Activated CD4-positive, alpha-beta T cell treated with anti-CD3 and anti-CD28 coated beads for 36 hours (primary cell): ENCODE measurements around the gene GAL3ST3. TPM values are rescaled to one million over a fixed set of nuclear protein-coding genes. Genes with fewer than 3 reads are reported as not detected.
"Not testable (repeated sequence)": the region's sequence is repeated elsewhere in the genome, so short reads cannot be mapped to it uniquely, and the experiment has no call there.

Experiments used
- ATAC-seq: fragments of 200-7000 bp; cut with Tn5 transposase; one replicate; pipeline ENCODE4 v1.10.0; 2021; ENCODE audit warnings: mild to moderate bottlenecking, moderate library complexity
- CTCF ChIA-PET: fragments of 350-600 bp; sonication (Branson Sonifier 250); formaldehyde crosslinking; loops from one replicate; lab custom pipeline; 2021; ENCODE audit warnings: antibody characterized with exemption; lab: Charles Lee
- POLR2A ChIA-PET: fragments of 350-600 bp; sonication (Branson Sonifier 250); formaldehyde crosslinking; loops from one replicate; lab custom pipeline; 2021; ENCODE audit warnings: antibody characterized with exemption, inconsistent platforms; lab: Charles Lee
- DNase-seq: peaks from one replicate; pipeline ENCODE4 v3.0.0-alpha.2; 2020
- H3K27ac Mint-ChIP-seq: one replicate; pipeline ENCODE4 v1.8.0; 2021; ENCODE audit warnings: mixed read lengths
- H3K27me3 Mint-ChIP-seq: one replicate; pipeline ENCODE4 v1.8.0; 2021; ENCODE audit warnings: mixed read lengths
- H3K36me3 Mint-ChIP-seq: one replicate; pipeline ENCODE4 v1.8.0; 2021; ENCODE audit warnings: low read depth, mixed read lengths
- H3K4me1 Mint-ChIP-seq: one replicate; pipeline ENCODE4 v1.8.0; 2021; ENCODE audit warnings: mixed read lengths
- H3K4me3 Mint-ChIP-seq: one replicate; pipeline ENCODE4 v1.8.0; 2021; ENCODE audit warnings: mild to moderate bottlenecking, moderate library complexity, mixed read lengths
- H3K9me3 Mint-ChIP-seq: one replicate; pipeline ENCODE4 v1.8.0; 2021; ENCODE audit warnings: low read depth, mixed read lengths
- intact Hi-C, 2 experiments: fragments of 100-400 bp; cut with DNase I in 1 of 2; cut with micrococcal nuclease in 1 of 2; formaldehyde crosslinking; loops; one replicate each; pipeline versions ENCODE4 v1.14.2 to v1.15.1; 2022 to 2024; cut with DNase I, micrococcal nuclease
- total RNA-seq, 2 experiments: library from RNA; stranded (reverse); gene quantifications; one replicate each; pipeline ENCODE4 v1.2.3, GENCODE V29; 2021

GAL3ST3 gene, protein sequence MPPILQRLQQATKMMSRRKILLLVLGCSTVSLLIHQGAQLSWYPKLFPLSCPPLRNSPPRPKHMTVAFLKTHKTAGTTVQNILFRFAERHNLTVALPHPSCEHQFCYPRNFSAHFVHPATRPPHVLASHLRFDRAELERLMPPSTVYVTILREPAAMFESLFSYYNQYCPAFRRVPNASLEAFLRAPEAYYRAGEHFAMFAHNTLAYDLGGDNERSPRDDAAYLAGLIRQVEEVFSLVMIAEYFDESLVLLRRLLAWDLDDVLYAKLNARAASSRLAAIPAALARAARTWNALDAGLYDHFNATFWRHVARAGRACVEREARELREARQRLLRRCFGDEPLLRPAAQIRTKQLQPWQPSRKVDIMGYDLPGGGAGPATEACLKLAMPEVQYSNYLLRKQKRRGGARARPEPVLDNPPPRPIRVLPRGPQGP
- under 1 TPM; 0.51 to 0.69 TPM for total RNA-seq

DNA sequence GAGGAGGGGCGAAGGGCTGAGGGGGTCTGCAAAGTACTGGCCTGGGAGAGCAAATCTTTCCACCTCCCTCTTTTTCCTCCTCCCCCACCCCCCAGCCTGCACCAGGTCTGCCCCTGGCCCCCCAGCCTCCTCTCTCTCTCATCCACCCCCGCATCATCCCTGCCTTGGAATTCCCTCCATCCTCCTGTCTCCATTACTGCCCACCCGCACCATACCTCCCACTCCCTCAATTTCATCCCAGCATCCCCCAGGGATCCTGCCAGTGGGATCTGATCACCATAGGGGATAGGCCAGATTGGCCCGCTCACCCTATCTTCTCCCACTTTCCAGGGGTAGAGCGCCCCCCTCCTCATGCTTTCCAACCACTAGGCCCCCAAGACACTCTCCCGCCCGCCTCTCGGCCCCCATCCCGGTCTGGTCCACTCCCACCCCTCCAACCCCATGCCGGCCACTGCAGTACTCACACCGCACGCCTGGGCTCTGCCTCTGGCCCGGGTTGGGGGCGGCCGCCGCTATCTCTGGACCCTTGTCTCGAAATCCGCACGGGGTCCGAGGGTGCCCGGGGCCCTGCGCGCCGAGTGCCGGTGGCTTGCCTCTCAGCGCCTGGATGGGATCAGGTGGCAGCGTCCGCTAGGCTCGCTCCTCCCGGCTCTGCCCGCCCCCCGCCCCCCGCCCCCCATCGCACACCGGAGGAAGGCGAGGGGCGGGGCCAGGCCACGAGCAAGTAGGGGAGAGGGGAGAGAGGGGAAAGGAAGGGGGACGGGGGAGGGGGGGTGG, at the start of gene GAL3ST3:
Gene GAL3ST3, minus strand, starts transcription at position 615 of the 777 bp plus-strand sequence. CDS start 3,746 bp downstream, outside the sequence.
- Mint-ChIP-seq H3K9me3 (no peaks in the 10 kb centered on the region), H3K4me1 (peaks cover 44% of the 10 kb centered on the region), H3K27me3 (peaks cover 4% of the 10 kb centered on the region), H3K27ac (no peak within 1 kb of the TSS), H3K4me3 (no peak within 1 kb of the TSS), H3K36me3 (peaks cover 11% of the 10 kb centered on the region)
- POLR2A ChIA-PET, result no interaction called here
- DNase-seq (no peak), ATAC-seq (no peak)
- intact Hi-C loops, result no loop called here
- CTCF ChIA-PET, result interaction anchor here (0.9 to 7.5 kb wide), 6 partner anchors 12 to 337 kb away, joined by 3 to 63 read pairs (median 4); no protein-coding TSS in a partner anchor

DNA sequence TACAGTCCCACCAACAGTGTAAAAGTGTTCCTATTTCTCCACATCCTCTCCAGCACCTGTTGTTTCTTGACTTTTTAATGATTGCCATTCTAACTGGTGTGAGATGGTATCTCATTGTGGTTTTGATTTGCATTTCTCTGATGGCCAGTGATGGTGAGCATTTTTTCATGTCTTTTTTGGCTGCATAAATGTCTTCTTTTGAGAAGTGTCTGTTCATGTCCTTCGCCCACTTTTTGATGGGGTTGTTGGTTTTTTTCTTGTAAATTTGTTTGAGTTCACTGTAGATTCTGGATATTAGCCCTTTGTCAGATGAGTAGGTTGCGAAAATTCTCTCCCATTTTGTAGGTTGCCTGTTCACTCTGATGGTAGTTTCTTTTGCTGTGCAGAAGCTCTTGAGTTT, 43.2 kb upstream of the GAL3ST3 start:
- peaks cover 25% of the 10 kb centered on the region for H3K36me3 Mint-ChIP-seq
- H3K9me3 Mint-ChIP-seq, H3K27me3 Mint-ChIP-seq, H3K4me3 Mint-ChIP-seq, ATAC-seq, H3K27ac Mint-ChIP-seq, intact Hi-C loops, CTCF ChIA-PET, POLR2A ChIA-PET, DNase-seq: not testable (repeated sequence)
- H3K4me1 Mint-ChIP-seq, result peaks cover 37% of the 10 kb centered on the region

DNA sequence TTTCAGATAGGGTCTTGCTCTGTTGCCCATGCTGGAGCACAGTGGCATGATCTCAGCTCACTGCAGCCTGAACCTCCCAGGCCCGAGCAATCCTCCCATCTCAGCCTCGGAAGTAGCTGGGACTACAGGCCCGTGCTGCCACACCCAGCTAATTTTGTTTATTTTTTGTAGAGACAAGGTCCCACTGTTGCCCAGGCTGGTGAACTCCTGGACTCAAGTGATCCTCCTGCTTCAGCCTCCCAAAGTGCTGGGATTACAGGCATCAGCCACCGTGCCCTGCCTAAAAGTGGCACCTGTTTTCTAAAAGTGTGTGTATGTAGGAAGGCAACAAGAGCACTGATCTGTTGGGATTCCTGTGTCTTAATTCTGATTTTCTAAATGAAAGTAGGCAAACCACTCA, 41.3 kb upstream of the GAL3ST3 start:
- Mint-ChIP-seq H3K4me1 (peaks cover 42% of the 10 kb centered on the region), H3K4me3 (no peak overlapping the region), H3K9me3 (peaks cover 1% of the 10 kb centered on the region), H3K36me3 (peaks cover 25% of the 10 kb centered on the region), H3K27me3 (no peaks in the 10 kb centered on the region), H3K27ac (no peak overlapping the region)
- intact Hi-C loops, result no loop called here
- POLR2A ChIA-PET, result no interaction called here
- CTCF ChIA-PET, result interaction anchor here (0.6 kb wide), 1 partner anchor 39 kb away, joined by 3 read pairs; no protein-coding TSS in a partner anchor
- ATAC-seq, result no peak
- no peak for DNase-seq

DNA sequence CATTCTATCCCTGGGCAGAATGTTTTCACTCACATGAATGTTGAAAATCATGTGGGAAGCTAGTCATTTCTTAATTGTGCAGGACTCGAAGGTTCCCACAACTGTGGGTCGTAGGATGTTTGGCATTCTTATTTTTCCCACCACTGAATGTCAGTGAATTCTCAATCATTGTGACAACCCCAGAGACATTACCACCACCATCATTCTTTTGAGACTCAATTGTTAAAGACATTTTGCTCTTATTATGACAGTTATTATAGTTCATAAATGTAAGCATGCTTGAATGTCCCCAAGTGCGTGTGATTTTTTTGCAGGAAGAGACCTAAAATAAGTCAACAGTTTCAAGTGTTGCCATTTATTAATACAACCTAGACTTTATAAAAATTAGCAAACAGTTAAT, 40.1 kb upstream of the GAL3ST3 start:
- H3K27me3 Mint-ChIP-seq, result no peaks in the 10 kb centered on the region

DNA sequence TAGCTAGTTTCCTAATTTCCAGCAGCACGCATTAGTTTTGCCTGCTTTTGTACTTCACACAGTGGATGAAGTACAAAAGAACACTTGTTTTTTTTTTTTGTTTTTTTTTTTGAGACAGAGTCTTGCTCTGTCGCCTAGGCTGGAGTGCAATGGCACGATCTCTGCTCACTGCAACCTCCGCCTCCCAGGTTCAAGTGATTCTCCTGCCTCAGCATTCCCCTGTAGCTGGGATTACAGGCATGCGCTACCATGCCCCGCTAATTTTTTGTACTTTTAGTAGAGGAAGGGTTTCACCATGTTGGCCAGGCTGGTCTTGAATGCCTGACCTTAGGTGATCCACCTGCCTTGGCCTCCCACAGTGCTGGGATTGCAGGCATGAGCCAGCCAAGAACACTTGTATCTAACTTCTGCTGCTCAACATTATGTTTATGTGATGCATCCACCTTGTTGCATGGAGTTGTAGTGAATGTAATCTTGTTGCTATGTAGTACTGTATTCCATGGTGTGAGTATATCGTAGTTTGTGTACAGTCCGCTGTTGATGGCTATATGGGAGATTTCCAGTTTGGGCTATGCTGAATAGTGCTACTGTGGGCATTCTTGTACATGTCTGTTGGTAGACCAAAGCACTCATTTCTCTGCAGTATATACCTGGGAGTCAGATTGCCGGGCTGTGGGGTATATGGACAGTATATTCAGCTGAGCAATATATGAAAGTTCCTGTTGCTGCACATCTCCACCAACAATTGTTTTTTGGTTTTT, 38.4 kb upstream of the GAL3ST3 start:
- CTCF ChIA-PET, result interaction anchor here (0.8 to 1.2 kb wide), 3 partner anchors 10 to 81 kb away, joined by 3 to 4 read pairs (median 3); no protein-coding TSS in a partner anchor
- intact Hi-C loops, result no loop called here
- Mint-ChIP-seq H3K4me3 (no peak overlapping the region), H3K9me3 (no peaks in the 10 kb centered on the region), H3K36me3 (peaks cover 20% of the 10 kb centered on the region), H3K27me3 (no peaks in the 10 kb centered on the region), H3K4me1 (peaks cover 66% of the 10 kb centered on the region), H3K27ac (peak overlapping the region; percentile 49)
- POLR2A ChIA-PET, result no interaction called here
- ATAC-seq (peak; percentile 19), DNase-seq (no peak)

More for the DNA sequence above, 40.1 kb upstream of the GAL3ST3 start:
- Mint-ChIP-seq H3K36me3 (peaks cover 25% of the 10 kb centered on the region), H3K9me3 (peaks cover 1% of the 10 kb centered on the region), H3K4me1 (peaks cover 54% of the 10 kb centered on the region), H3K4me3 (no peak overlapping the region), H3K27ac (peak overlapping the region; percentile 11)
- intact Hi-C loops, result no loop called here
- ChIA-PET CTCF (interaction anchor here (0.9 to 1.6 kb wide), 5 partner anchors 10 to 32 kb away, joined by 3 to 5 read pairs (median 3); partner anchors contain the start of gene PACS1), POLR2A (no interaction called here)
- DNase-seq (no peak), ATAC-seq (no peak)

DNA sequence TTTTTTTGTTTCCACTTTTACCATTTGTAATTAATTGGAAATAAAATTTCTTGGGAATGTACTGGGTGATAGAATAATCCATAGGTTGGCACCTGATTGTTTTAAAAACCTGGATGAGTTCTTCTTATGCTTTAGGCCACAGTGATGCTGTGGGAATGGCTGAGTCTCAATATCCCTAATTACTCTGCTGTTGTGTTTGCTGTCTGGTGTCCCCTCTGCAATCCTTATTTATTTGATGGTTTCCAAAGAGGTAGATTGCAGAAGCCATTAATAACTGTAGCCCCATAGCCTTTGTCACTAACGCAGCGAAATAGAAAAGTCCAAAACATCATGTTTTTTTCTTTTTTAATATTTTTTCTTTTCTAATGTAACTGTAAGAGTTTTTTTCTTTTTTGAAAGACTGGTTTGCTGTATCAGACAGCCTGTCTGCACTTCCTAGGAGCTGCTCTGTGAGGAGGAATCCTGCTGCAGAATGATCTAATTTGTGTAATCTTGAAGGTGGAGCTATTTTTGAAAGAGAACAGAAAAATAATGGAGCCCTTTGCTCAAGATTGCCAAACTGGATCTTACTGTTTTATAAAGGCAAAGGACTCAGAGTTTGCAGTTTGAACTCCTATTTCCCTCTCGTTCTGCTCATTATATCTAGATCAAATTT, 36.0 kb upstream of the GAL3ST3 start:
- peaks cover 83% of the 10 kb centered on the region for H3K4me1 Mint-ChIP-seq
- intact Hi-C loops, result no loop called here

DNA sequence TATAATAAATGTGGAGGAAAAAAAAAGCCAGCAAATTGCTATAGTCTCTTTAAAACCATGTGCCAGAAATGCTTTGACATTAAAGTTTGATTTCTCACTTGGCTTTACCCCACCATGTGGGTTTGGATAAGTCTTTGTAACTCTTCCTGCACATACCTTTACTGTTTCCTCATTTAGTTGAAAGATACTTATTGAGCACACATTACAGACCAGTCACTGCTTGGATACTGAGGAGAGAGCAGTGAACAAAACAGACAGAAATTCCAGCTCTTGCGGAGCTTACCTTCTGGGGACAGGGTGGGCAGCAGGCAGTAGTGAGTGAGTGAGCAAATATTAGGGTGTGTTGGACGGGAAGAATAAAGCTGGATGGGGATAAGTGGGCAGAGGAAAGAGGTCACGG, 34.8 kb upstream of the GAL3ST3 start:
- Mint-ChIP-seq H3K27ac (peak overlapping the region; percentile 81), H3K4me3 (no peak overlapping the region)

More for the DNA sequence above, 36.0 kb upstream of the GAL3ST3 start:
- ATAC-seq, result no peak
- Mint-ChIP-seq H3K27me3 (no peaks in the 10 kb centered on the region), H3K9me3 (no peaks in the 10 kb centered on the region), H3K4me3 (no peak overlapping the region), H3K36me3 (peaks cover 11% of the 10 kb centered on the region), H3K27ac (peak overlapping the region; percentile 81)
- POLR2A ChIA-PET, result interaction anchor here (0.5 kb wide), 1 partner anchor 25 kb away, joined by 3 read pairs; no protein-coding TSS in a partner anchor
- no peak for DNase-seq
- CTCF ChIA-PET, result interaction anchor here (0.6 to 1.3 kb wide), 6 partner anchors 10 to 63 kb away, joined by 3 to 5 read pairs (median 4); no protein-coding TSS in a partner anchor

DNA sequence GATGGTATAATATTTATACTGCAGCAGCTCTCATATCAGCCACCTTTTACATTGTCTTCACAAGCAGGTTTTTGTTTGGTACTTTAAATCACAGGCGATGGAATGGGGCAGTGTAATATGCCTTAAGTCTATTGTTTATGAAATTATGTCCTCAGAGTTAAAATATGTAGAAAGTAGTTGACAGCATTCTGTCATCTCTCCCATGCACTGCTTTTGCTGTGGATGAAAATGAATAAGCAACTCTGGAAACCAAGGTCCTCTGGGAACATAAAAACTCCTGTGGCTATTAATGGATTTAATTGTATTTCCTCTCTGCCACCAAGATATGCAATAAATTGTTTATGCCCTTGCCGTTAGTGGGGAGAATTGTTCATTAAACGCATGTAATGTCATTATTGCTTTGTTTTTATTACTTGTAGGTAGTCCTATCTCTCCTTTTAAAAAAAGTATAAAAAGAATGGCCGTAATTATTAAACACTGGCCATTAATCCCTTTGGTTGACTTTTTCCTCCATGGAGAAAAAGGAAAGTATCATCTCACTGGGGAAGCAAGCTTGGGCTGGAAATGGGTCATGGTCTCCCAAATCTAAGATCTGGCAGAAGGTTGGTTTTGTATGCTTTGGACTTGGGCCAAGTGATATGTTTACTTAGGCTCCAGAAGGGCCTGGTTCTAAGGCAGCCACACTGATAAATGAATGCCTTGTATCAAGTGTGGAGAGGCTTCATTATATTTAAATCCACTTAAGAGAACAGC, 34.2 kb upstream of the GAL3ST3 start:
- ATAC-seq, result no peak
- no peak overlapping the region for H3K4me3 Mint-ChIP-seq
- H3K27ac Mint-ChIP-seq, result peak overlapping the region; percentile 81
- POLR2A ChIA-PET, result no interaction called here
- no peaks in the 10 kb centered on the region for H3K27me3 Mint-ChIP-seq
- peaks cover 13% of the 10 kb centered on the region for H3K36me3 Mint-ChIP-seq
- peaks cover 87% of the 10 kb centered on the region for H3K4me1 Mint-ChIP-seq
- H3K9me3 Mint-ChIP-seq, result no peaks in the 10 kb centered on the region
- DNase-seq, result no peak
- CTCF ChIA-PET, result interaction anchor here (0.7 to 1.3 kb wide), 4 partner anchors 9 to 25 kb away, joined by 3 to 9 read pairs (median 3); no protein-coding TSS in a partner anchor
- intact Hi-C loops, result no loop called here

More for the DNA sequence above, 34.8 kb upstream of the GAL3ST3 start:
- peaks cover 86% of the 10 kb centered on the region for H3K4me1 Mint-ChIP-seq
- peaks cover 7% of the 10 kb centered on the region for H3K36me3 Mint-ChIP-seq
- no peaks in the 10 kb centered on the region for H3K9me3 Mint-ChIP-seq
- DNase-seq (no peak), ATAC-seq (no peak)
- ChIA-PET CTCF (interaction anchor here (0.7 to 1.3 kb wide), 4 partner anchors 9 to 25 kb away, joined by 3 to 9 read pairs (median 3); no protein-coding TSS in a partner anchor), POLR2A (interaction anchor here (0.8 kb wide), 1 partner anchor 24 kb away, joined by 3 read pairs; no protein-coding TSS in a partner anchor)
- intact Hi-C loops, result no loop called here
- H3K27me3 Mint-ChIP-seq, result no peaks in the 10 kb centered on the region

DNA sequence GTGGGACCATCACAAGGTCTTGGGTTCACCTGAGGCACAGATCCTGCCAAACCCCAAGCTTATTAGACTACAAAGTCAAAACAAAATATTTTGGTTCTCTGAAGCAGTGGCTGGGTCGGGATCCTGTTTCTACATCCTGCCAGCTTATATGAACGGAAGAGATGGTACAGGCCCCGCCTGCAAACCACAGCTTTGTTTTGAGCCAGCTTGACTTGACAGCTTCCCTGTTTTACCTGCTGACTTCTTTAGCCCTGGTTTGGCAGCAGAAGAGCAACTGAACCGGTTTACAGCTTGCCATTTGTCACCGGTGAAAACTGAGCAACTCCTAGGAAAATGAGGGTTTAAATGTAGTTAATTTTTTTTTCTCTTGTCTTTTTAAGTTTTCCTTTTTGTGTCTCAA, 32.5 kb upstream of the GAL3ST3 start:
- POLR2A ChIA-PET, result interaction anchor here (0.6 to 1.4 kb wide), 4 partner anchors 14 to 56 kb away, joined by 3 to 12 read pairs (median 9); no protein-coding TSS in a partner anchor
- H3K36me3 Mint-ChIP-seq, result peaks cover 21% of the 10 kb centered on the region
- ATAC-seq, result peak; percentile 89

More for the DNA sequence above, 32.5 kb upstream of the GAL3ST3 start:
- CTCF ChIA-PET, result interaction anchor here (0.7 to 2.1 kb wide), 12 partner anchors 10 to 244 kb away, joined by 3 to 14 read pairs (median 4); no protein-coding TSS in a partner anchor
- Mint-ChIP-seq H3K27ac (peak overlapping the region; percentile 98), H3K4me1 (peaks cover 89% of the 10 kb centered on the region), H3K9me3 (no peaks in the 10 kb centered on the region), H3K27me3 (no peaks in the 10 kb centered on the region), H3K4me3 (peak overlapping the region; percentile 62)
- peak; percentile 86 for DNase-seq
- intact Hi-C loops, result loop anchor here (1.0 kb wide), 2 partner anchors 26 to 45 kb away; no protein-coding TSS in a partner anchor
